Measurements from ENCODE around the gene CD46. TPM values are rescaled to one million over a fixed set of nuclear protein-coding genes. Genes with fewer than 3 reads are reported as not detected.
A peak's percentile ranks its signal among the peaks of the same experiment; 100 is the strongest.

The CD46 gene
- total and polyA plus RNA-seq, 4 experiments from 2014 or later, result 171 to 234 (median 196) TPM

DNA sequence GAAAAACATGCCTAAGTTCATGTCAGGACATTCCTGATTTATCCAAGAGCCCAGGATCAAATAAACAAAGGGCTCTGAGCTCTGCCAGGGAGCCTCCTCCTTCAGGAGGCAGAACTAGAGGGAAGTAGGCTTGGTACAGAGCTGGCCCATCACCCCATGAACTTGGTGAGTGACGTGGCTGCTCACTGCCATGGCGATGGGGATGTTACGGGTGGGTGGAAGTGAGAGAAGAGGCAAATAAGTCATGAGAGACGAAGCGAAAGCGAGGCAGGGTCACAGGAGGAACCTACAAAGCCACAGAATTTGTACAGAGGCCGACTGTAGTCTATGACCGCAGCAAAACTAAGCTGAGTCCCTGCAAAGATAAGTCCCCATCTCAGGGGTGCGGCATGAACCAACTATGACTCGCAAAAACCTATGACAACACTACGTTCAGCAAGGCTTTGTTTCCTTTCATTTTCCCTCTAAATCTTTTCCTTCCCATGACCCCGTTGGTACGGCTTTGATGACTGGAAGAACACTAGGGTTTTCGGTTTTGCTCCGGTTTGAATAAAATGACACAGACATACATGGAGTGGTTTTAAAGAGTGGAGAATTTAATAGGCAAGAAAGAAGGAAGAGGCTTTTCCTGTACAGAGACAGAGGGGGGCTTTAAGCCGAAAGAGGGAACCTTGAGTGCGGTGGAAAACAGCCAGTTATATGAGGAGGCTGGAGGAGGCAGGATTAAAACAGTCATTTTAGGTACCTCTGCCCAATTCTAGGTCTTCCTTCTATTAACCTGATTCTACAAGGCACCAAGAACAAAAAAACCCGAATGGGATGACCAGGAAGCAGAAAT is 74.1 kb downstream of the CD46 start:
- H3K4me1 Mint-ChIP-seq, result peaks cover 69 to 95% (median 84%) of the 10 kb centered on the region in 4 donors
- Histone ChIP-seq H3K27ac (ENCODE audit: low read depth, low read length) (peak overlapping the region; percentile 86), H3K27me3 (ENCODE audit: insufficient read depth, low read length) (no peaks in the 10 kb centered on the region), H3K4me1 (ENCODE audit: insufficient read depth, low read length) (peaks cover 93% of the 10 kb centered on the region), H3K36me3 (ENCODE audit: insufficient read depth, low read length) (no peaks in the 10 kb centered on the region), H3K9me3 (ENCODE audit: control insufficient read depth in 1 of 2, low read length in 2 of 2) (no peaks in the 10 kb centered on the region), H3K4me3 (ENCODE audit: low read length in 2 of 2) (peak overlapping the region; percentile 42 to 43)
- peaks cover 0 to 5% (median under 1%) of the 10 kb centered on the region in 8 donors for H3K9me3 Mint-ChIP-seq
- peak; percentile 82 to 96 (median 89) for DNase-seq
- H3K27ac Mint-ChIP-seq, result peak overlapping the region; percentile 95 to 100 (median 99)
- peaks cover 8 to 26% of the 10 kb centered on the region in 2 donors for H3K36me3 Mint-ChIP-seq
- H3K4me3 Mint-ChIP-seq, result peak overlapping the region; percentile 81 to 98 (median 92)
- intact Hi-C loops (cut with micrococcal nuclease), result loop anchor here (1.0 to 10.0 kb wide), 4 partner anchors 38 to 419 kb away; partner anchors contain the start of gene PLXNA2
- peaks cover 2 to 4% of the 10 kb centered on the region in 2 donors for H3K27me3 Mint-ChIP-seq
- ChIA-PET CTCF (ENCODE audit: partially characterized antibody) (interaction anchor here (1.0 to 15.6 kb wide), 8 partner anchors 9 to 139 kb away, joined by 3 to 494 read pairs (median 9); no protein-coding TSS in a partner anchor), POLR2A (ENCODE audit: partially characterized antibody) (interaction anchor here (1.0 to 17.7 kb wide), 9 partner anchors 8 to 137 kb away, joined by 3 to 374 read pairs (median 5); no protein-coding TSS in a partner anchor)

GRCh38 chr1:207826557-207827487 is 75.0 kb downstream of the CD46 start:
- H3K27ac Mint-ChIP-seq, result peak overlapping the region; percentile 95 to 100 (median 99)
- ChIA-PET CTCF (ENCODE audit: partially characterized antibody) (interaction anchor here (0.8 to 15.6 kb wide), 13 partner anchors 8 to 138 kb away, joined by 3 to 494 read pairs (median 7); no protein-coding TSS in a partner anchor), POLR2A (ENCODE audit: partially characterized antibody) (interaction anchor here (0.7 to 17.7 kb wide), 10 partner anchors 7 to 136 kb away, joined by 3 to 374 read pairs (median 5); no protein-coding TSS in a partner anchor)
- peak overlapping the region; percentile 86 for H3K27ac ChIP-seq (ENCODE audit: low read depth, low read length)
- H3K9me3 Mint-ChIP-seq, result peaks cover 0 to 5% (median under 1%) of the 10 kb centered on the region in 8 donors
- peaks cover 8 to 26% of the 10 kb centered on the region in 2 donors for H3K36me3 Mint-ChIP-seq
- no peak for DNase-seq
- H3K27me3 Mint-ChIP-seq, result peaks cover 2 to 4% of the 10 kb centered on the region in 2 donors
- H3K36me3 ChIP-seq (ENCODE audit: insufficient read depth, low read length), result no peaks in the 10 kb centered on the region
- peaks cover 68 to 95% (median 86%) of the 10 kb centered on the region in 4 donors for H3K4me1 Mint-ChIP-seq
- H3K27me3 ChIP-seq (ENCODE audit: insufficient read depth, low read length), result no peaks in the 10 kb centered on the region
- intact Hi-C loops (cut with micrococcal nuclease), result loop anchor here (1.0 to 10.0 kb wide), 4 partner anchors 37 to 418 kb away; partner anchors contain the start of gene PLXNA2
- peak overlapping the region; percentile 42 to 43 for H3K4me3 ChIP-seq (ENCODE audit: low read length in 2 of 2)
- no peaks in the 10 kb centered on the region for H3K9me3 ChIP-seq (ENCODE audit: control insufficient read depth in 1 of 2, low read length in 2 of 2)
- H3K4me3 Mint-ChIP-seq, result peak overlapping the region; percentile 81 to 98 (median 92)
- peaks cover 93% of the 10 kb centered on the region for H3K4me1 ChIP-seq (ENCODE audit: insufficient read depth, low read length)

DNA sequence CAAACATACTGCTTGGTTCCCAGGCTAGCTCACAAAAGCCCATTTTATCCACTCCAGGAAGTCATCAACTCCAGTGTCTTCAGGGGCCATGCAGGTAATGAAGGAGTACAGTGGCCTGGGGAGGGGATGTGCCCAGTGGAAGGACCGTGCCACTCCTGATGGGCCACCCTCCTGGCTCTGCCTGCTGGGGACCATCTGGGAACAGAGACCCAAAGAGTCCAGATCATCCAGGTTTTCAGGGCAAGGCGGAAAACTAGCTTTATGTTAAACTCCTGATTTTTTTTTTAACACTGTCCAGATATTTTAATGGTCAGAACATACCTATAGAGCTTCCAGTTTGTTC is 75.6 kb downstream of the CD46 start:
- Histone ChIP-seq H3K4me1 (ENCODE audit: insufficient read depth, low read length) (peaks cover 93% of the 10 kb centered on the region), H3K27me3 (ENCODE audit: insufficient read depth, low read length) (no peaks in the 10 kb centered on the region), H3K36me3 (ENCODE audit: insufficient read depth, low read length) (no peaks in the 10 kb centered on the region), H3K27ac (ENCODE audit: low read depth, low read length) (peak overlapping the region; percentile 86), H3K9me3 (ENCODE audit: control insufficient read depth in 1 of 2, low read length in 2 of 2) (no peaks in the 10 kb centered on the region), H3K4me3 (ENCODE audit: low read length in 2 of 2) (no peak overlapping the region)
- Mint-ChIP-seq H3K4me1 (peaks cover 71 to 95% (median 87%) of the 10 kb centered on the region in 4 donors), H3K27me3 (peaks cover 2 to 4% of the 10 kb centered on the region in 2 donors), H3K36me3 (peaks cover 5 to 25% of the 10 kb centered on the region in 2 donors), H3K4me3 (peak overlapping the region in 1 of 8 donors; percentile 94), H3K27ac (peak overlapping the region; percentile 95 to 100 (median 99)), H3K9me3 (peaks cover 0 to 5% (median under 1%) of the 10 kb centered on the region in 8 donors)
- ChIA-PET CTCF (ENCODE audit: partially characterized antibody) (interaction anchor here (0.8 to 15.6 kb wide), 12 partner anchors 8 to 136 kb away, joined by 3 to 494 read pairs (median 7); no protein-coding TSS in a partner anchor), POLR2A (ENCODE audit: partially characterized antibody) (interaction anchor here (0.7 to 17.7 kb wide), 5 partner anchors 34 to 59 kb away, joined by 3 to 374 read pairs (median 7); no protein-coding TSS in a partner anchor)
- DNase-seq, result no peak
- intact Hi-C loops (cut with micrococcal nuclease), result loop anchor here (10.0 kb wide), 1 partner anchor 417 kb away; the partner anchor contains the start of gene PLXNA2

- Mint-ChIP-seq H3K9me3 (peaks cover 0 to 5% (median under 1%) of the 10 kb centered on the region in 8 donors), H3K36me3 (peaks cover 0 to 21% of the 10 kb centered on the region in 2 donors), H3K27ac (peak overlapping the region; percentile 71 to 100 (median 99)), H3K4me3 (peak overlapping the region in 4 of 8 donors; percentile 0 to 57 (median 50)), H3K27me3 (peaks cover 2 to 4% of the 10 kb centered on the region in 2 donors), H3K4me1 (peaks cover 70 to 95% (median 87%) of the 10 kb centered on the region in 4 donors)
- ChIA-PET POLR2A (ENCODE audit: partially characterized antibody) (interaction anchor here (1.4 to 17.7 kb wide), 3 partner anchors 34 to 47 kb away, joined by 5 to 374 read pairs (median 16); no protein-coding TSS in a partner anchor), CTCF (ENCODE audit: partially characterized antibody) (interaction anchor here (0.8 to 15.6 kb wide), 8 partner anchors 9 to 135 kb away, joined by 3 to 494 read pairs (median 10); no protein-coding TSS in a partner anchor)
- Histone ChIP-seq H3K27ac (ENCODE audit: low read depth, low read length) (peak overlapping the region; percentile 86), H3K36me3 (ENCODE audit: insufficient read depth, low read length) (no peaks in the 10 kb centered on the region), H3K9me3 (ENCODE audit: control insufficient read depth in 1 of 2, low read length in 2 of 2) (no peaks in the 10 kb centered on the region), H3K27me3 (ENCODE audit: insufficient read depth, low read length) (no peaks in the 10 kb centered on the region), H3K4me1 (ENCODE audit: insufficient read depth, low read length) (peaks cover 93% of the 10 kb centered on the region), H3K4me3 (ENCODE audit: low read length in 2 of 2) (no peak overlapping the region)
- intact Hi-C loops (cut with micrococcal nuclease), result loop anchor here (1.0 to 10.0 kb wide), 3 partner anchors 41 to 417 kb away; partner anchors contain the start of gene PLXNA2
- DNase-seq, result no peak
Measured at GRCh38 chr1:207828046-207828445, 76.2 kb downstream of the CD46 start.

DNA sequence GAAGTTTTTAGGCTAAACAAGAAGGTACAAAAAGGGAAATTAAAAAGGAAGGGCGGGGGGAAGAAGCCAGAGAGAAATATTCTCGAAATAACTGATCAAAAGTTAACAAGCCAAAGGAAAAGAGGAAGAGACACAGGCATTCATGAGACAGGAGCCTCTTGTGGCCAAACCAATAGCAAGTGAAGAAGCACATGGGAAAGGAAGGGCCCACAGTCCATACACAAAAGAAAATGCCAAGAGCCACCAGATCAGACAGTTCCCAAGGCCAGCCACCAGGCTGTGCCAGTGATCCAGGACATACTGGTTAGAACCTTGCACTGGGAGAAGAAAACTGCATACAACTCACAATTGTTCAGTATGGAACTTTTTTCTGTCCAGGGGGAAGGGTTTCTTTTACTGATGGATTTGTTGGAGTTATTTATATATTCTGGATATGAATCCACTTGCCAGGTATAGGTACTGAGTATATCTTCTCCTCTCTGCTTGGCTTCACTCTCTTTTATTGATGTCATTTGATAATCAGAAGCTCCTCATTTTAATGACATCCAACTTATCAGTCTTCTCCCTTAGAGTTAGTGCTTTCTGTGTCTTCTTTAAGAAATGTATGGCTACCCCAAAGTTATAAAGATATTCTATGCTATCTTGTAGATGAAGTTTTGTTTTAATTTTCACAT is 76.8 kb downstream of the CD46 start:
- Mint-ChIP-seq H3K27ac (peak overlapping the region; percentile 71 to 100 (median 99)), H3K4me3 (peak overlapping the region in 4 of 8 donors; percentile 0 to 55 (median 26)), H3K27me3 (peaks cover 2 to 4% of the 10 kb centered on the region in 2 donors), H3K4me1 (peaks cover 73 to 95% (median 88%) of the 10 kb centered on the region in 4 donors), H3K36me3 (peaks cover 0 to 18% of the 10 kb centered on the region in 2 donors), H3K9me3 (peaks cover 0 to 5% (median under 1%) of the 10 kb centered on the region in 8 donors)
- Histone ChIP-seq H3K36me3 (ENCODE audit: insufficient read depth, low read length) (no peaks in the 10 kb centered on the region), H3K4me1 (ENCODE audit: insufficient read depth, low read length) (peaks cover 95% of the 10 kb centered on the region), H3K27ac (ENCODE audit: low read depth, low read length) (peak overlapping the region; percentile 86), H3K4me3 (ENCODE audit: low read length in 2 of 2) (no peak overlapping the region), H3K27me3 (ENCODE audit: insufficient read depth, low read length) (no peaks in the 10 kb centered on the region), H3K9me3 (ENCODE audit: control insufficient read depth in 1 of 2, low read length in 2 of 2) (no peaks in the 10 kb centered on the region)
- ChIA-PET CTCF (ENCODE audit: partially characterized antibody) (interaction anchor here (1.2 to 15.6 kb wide), 11 partner anchors 10 to 416 kb away, joined by 3 to 494 read pairs (median 15); partner anchors contain the start of gene PLXNA2), POLR2A (ENCODE audit: partially characterized antibody) (interaction anchor here (1.2 to 17.7 kb wide), 4 partner anchors 22 to 134 kb away, joined by 3 to 374 read pairs (median 10); no protein-coding TSS in a partner anchor)
- intact Hi-C loops (cut with micrococcal nuclease), result loop anchor here (1.0 to 10.0 kb wide), 3 partner anchors 41 to 416 kb away; partner anchors contain the start of gene PLXNA2
- peak; percentile 58 to 72 (median 62) for DNase-seq
